Brain microvascular endothelial cell (primary cell): Measurements from ENCODE around the gene LRRC53.

Source experiments
- DNase-seq: peaks from one replicate; pipeline ENCODE4 v3.0.0-alpha.2; 2020
- H3K27ac ChIP-seq: fragments of 250-450 bp; sonication (Bioruptor Pico); 2 replicates; pipeline ENCODE4 v1.5.1; 2020; ENCODE audit warnings: mild to moderate bottlenecking, moderate library complexity
- H3K27me3 ChIP-seq: fragments of 250-450 bp; sonication (Bioruptor Pico); replicated peaks from 2 replicates; pipeline ENCODE4 v1.5.1; 2020; ENCODE audit warnings: mild to moderate bottlenecking
- H3K36me3 ChIP-seq: fragments of 250-450 bp; sonication (Bioruptor Pico); replicated peaks from 2 replicates; pipeline ENCODE4 v1.5.1; 2020; ENCODE audit warnings: mild to moderate bottlenecking
- H3K4me3 ChIP-seq: 2 replicates; pipeline ENCODE4 v1.5.1; 2011; ENCODE audit warnings: low read depth, mild to moderate bottlenecking, control low read depth, low read length, moderate library complexity
- CTCF ChIP-seq: IDR thresholded peaks from 2 replicates; pipeline ENCODE4 v1.5.1; 2011; ENCODE audit warnings: low read depth, mild to moderate bottlenecking, moderate library complexity, low read length, control low read depth, inconsistent platforms; ENCODE audit errors: missing control alignments
- in situ Hi-C: cut with HindIII; loops from 2 replicates; pipeline ENCODE4 v1.10.0; 2017; ENCODE audit warnings: low sequenced_read_pairs, low pct_ligation_motif_present

The LRRC53 gene

DNA sequence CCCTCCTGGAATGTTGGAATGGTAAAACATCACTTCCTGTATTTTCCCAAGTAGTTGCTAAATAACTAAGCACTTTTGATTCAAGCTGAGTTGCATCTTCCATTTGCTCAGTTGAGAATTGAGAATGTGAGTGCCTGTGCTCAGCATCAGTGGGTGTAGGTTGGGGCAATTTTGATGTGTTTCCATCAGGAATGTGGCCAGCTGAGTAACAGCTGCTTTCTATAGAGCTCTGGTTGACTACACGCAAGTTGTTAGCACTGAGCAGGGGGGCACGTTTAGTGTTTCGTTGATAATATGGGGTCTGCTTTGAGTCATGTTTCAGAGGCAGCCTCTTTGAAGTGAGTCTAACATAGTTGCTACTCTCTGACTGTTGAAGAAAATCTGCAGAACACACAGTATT is 41.5 kb downstream of the LRRC53 start:
- H3K27me3 ChIP-seq, result no peaks in the 10 kb centered on the region
- in situ Hi-C loops, result no loop called here
- no peak for TF ChIP-seq CTCF
- DNase-seq, result no peak
- no peaks in the 10 kb centered on the region for H3K36me3 ChIP-seq
- H3K4me3 ChIP-seq, result no peak overlapping the region
- no peak overlapping the region for H3K27ac ChIP-seq

DNA sequence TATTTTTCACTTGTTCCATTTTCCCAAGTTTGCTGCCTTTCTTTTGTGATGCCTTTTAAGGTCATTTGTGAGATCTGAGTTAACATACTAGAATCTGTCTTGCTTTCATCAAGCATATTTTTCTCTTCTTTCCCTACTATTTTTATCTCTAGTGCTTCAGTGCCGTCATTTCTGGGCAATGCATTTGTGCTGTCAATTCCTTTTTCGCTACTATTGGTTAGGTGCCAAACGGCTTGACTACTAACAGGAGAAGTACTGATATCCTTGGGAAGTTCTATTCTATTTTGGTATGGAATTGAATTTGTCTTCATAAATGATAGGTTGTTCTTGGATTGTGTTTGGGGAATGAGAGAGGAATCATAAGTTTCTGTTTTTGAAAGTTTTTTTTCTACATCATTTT is 42.2 kb downstream of the LRRC53 start:
- no peak for TF ChIP-seq CTCF
- Histone ChIP-seq H3K36me3 (no peaks in the 10 kb centered on the region), H3K27ac (no peak overlapping the region), H3K4me3 (no peak overlapping the region), H3K27me3 (no peaks in the 10 kb centered on the region)
- in situ Hi-C loops, result no loop called here
- DNase-seq, result no peak

GRCh38 chr1:74468982-74469603 is 43.3 kb downstream of the LRRC53 start:
- H3K27me3 ChIP-seq, result no peaks in the 10 kb centered on the region
- no peaks in the 10 kb centered on the region for H3K36me3 ChIP-seq
- in situ Hi-C loops, result no loop called here
- no peak for DNase-seq
- peak; percentile 54 for TF ChIP-seq CTCF
- H3K27ac ChIP-seq, result no peak overlapping the region
- no peak overlapping the region for H3K4me3 ChIP-seq

DNA sequence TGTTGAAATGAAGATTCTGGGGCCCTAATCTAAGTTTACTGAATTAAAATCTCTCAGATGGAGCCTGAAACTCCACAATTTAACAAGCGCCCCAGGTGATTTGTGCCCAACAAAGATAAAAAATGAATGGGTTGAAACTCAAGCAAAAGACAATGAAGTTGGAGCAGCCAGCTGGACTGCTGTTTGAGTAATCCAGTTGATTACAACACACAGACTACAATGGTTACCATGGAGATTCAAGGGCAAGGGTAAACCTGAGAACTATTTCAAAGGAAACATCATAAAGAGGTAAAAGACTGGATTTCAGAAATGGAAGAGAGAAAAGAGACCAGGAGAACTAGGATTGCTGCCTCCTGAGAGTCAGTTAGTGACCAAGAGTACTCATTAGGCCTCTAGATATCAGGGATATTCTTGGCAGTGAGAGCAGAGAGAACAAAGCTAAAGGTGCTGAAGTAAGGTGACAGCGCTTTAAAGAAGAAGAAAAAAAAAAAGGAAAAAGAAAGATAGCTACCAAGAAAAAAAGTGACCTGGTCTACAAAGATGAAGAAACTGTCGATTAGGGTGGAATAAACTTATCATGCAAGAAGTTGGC is 44.5 kb downstream of the LRRC53 start:
- H3K4me3 ChIP-seq, result no peak overlapping the region
- no peaks in the 10 kb centered on the region for H3K36me3 ChIP-seq
- H3K27ac ChIP-seq, result no peak overlapping the region
- DNase-seq, result no peak
- TF ChIP-seq CTCF, result no peak
- in situ Hi-C loops, result no loop called here
- no peaks in the 10 kb centered on the region for H3K27me3 ChIP-seq

- Histone ChIP-seq H3K36me3 (no peaks in the 10 kb centered on the region), H3K27ac (no peak overlapping the region)
- TF ChIP-seq CTCF, result no peak
These were observed 47.2 kb downstream of the LRRC53 start for GRCh38 chr1:74465193-74465681.

GRCh38 chr1:74464037-74464436 is 48.4 kb downstream of the LRRC53 start:
- in situ Hi-C loops, result no loop called here
- H3K27ac ChIP-seq, result no peak overlapping the region
- H3K4me3 ChIP-seq, result no peak overlapping the region

More at GRCh38 chr1:74465193-74465681, 47.2 kb downstream of the LRRC53 start:
- in situ Hi-C loops, result no loop called here
- H3K27me3 ChIP-seq, result no peaks in the 10 kb centered on the region
- H3K4me3 ChIP-seq, result no peak overlapping the region
- no peak for DNase-seq

More at GRCh38 chr1:74464037-74464436, 48.4 kb downstream of the LRRC53 start:
- no peaks in the 10 kb centered on the region for H3K36me3 ChIP-seq
- H3K27me3 ChIP-seq, result no peaks in the 10 kb centered on the region
- TF ChIP-seq CTCF, result no peak
- no peak for DNase-seq
